IPS DF 6.9 (cell line): ENCODE measurements around the gene FARSA.
"Not testable (repeated sequence)": the region's sequence is repeated elsewhere in the genome, so short reads cannot be mapped to it uniquely, and the experiment has no call there.

ENCODE experiments used
- DNase-seq: peaks from one replicate; pipeline ENCODE4 v3.0.0-alpha.2; 2013; ENCODE audit warnings: low read depth, low spot score
- H3K27ac ChIP-seq: one replicate; pipeline ENCODE4 v1.5.1; 2013; ENCODE audit warnings: low read length, control low read depth
- H3K27me3 ChIP-seq: 2 replicates; pipeline ENCODE4 v1.6.1; 2013; ENCODE audit warnings: mild to moderate bottlenecking, low read length; ENCODE audit not compliant: control insufficient read depth, insufficient read depth
- H3K36me3 ChIP-seq: 2 replicates; pipeline ENCODE4 v1.6.1; 2013; ENCODE audit warnings: low read length; ENCODE audit not compliant: control insufficient read depth, insufficient read depth
- H3K4me1 ChIP-seq: 2 replicates; pipeline ENCODE4 v1.6.1; 2013; ENCODE audit warnings: low read length; ENCODE audit not compliant: control insufficient read depth, insufficient read depth
- H3K4me3 ChIP-seq: 2 replicates; pipeline ENCODE4 v1.5.1; 2013; ENCODE audit warnings: mild to moderate bottlenecking, low read length
- H3K9me3 ChIP-seq: 2 replicates; pipeline ENCODE4 v1.6.1; 2013; ENCODE audit warnings: low read length, inconsistent platforms; ENCODE audit not compliant: control insufficient read depth, insufficient read depth
- WGBS: extraction: QIAGEN DNeasy Blood & Tissue Kit; methylation state at CpG from one replicate; pipeline ENCODE4 v1.1.7; 2013; ENCODE audit warnings: mixed read lengths, missing lambda C conversion rate; ENCODE audit not compliant: insufficient read length, insufficient coverage; 5-methylcytosine and 5-hydroxymethylcytosine counted together

FARSA gene

DNA sequence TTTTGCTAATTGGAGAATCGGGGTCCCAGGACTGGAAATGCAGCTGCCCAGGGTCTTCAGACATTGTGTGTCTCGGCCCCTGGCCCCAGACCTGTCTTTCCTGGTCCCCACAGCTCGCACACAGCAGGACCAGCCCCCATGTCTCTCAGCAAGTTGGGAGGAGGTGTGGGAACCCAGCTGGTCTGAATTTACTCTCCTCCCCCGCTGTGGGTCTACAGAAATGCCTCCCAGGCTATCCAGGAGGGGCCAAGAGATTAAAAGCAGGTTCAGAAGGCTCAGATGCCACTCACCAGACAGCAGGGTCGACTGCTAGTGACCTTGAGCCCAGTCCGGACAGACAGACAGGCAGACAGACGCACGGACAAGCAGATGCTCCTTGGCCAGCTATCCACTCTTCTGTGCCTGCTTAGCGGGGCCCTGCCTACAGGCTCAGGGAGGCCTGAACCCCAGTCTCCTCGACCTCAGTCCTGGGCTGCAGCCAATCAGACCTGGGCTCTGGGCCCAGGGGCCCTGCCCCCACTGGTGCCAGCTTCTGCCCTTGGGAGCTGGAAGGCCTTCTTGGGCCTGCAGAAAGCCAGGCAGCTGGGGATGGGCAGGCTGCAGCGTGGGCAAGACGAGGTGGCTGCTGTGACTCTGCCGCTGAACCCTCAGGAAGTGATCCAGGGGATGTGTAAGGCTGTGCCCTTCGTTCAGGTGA, 35.9 kb upstream of the FARSA start, which contains the start of gene DAND5:
TSS of gene DAND5 (plus strand) at position 285 of the 697 bp plus-strand sequence. CDS start at position 370, 85 bp downstream.
- Histone ChIP-seq H3K27ac (no peak within 1 kb of the TSS), H3K4me3 (no peak within 1 kb of the TSS), H3K27me3 (no peaks in the 10 kb centered on the region), H3K36me3 (no peaks in the 10 kb centered on the region), H3K9me3 (no peaks in the 10 kb centered on the region), H3K4me1 (no peaks in the 10 kb centered on the region)
- WGBS: no CpG with 5 or more reads among the region's 14 CpGs
- DNase-seq: no peak

DNA sequence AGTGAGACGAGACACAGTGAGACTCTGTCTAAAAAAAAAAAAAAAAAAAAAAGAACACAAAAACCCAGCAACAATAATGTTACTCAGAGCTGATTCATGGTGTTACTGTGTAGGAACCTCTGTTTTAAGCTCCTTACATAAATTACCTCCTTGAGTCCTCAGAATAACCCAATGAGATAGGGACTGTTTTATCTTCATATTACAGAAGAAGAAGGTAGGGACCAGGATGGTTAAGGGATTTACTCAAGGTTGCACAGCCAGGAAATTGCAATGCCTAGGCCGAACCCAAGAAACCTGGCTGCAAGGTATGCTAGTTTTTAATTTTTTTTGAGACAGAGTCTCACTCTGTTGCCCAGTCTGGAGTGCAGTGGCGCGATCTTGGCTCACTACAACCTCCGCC, 34.4 kb upstream of the FARSA start:
- no peak overlapping the region for H3K4me3 ChIP-seq
- H3K4me1 ChIP-seq: no peaks in the 10 kb centered on the region
- no peak overlapping the region for H3K27ac ChIP-seq
- no peaks in the 10 kb centered on the region for H3K27me3 ChIP-seq
- DNase-seq: no peak
- no peaks in the 10 kb centered on the region for H3K9me3 ChIP-seq
- no peaks in the 10 kb centered on the region for H3K36me3 ChIP-seq
- WGBS: no CpG with 5 or more reads among the region's 5 CpGs

DNA sequence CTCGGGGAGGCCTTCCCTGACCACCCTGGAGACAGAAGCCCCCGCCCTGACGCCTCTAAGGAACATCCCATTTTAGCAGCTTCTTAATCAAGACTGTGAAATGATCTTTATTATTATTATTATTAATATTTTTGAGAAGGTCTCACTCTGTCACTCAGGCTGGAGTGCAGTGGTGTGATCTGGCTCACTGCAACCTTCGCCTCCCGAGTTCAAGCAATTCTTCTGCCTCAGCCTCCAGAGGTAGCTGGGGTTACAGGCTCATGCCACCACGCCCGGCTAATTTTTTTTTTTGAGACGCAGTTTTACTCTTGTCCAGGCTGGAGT, 32.3 kb upstream of the FARSA start:
- H3K27me3 ChIP-seq: no peaks in the 10 kb centered on the region
- H3K4me1 ChIP-seq: no peaks in the 10 kb centered on the region
- no CpG with 5 or more reads among the region's 8 CpGs for WGBS
- H3K27ac ChIP-seq: no peak overlapping the region
- no peak for DNase-seq
- no peaks in the 10 kb centered on the region for H3K36me3 ChIP-seq
- 0 out of 2 replicates have a peak overlapping the region, but pooled peaks have one; percentile 27 for H3K4me3 ChIP-seq
- H3K9me3 ChIP-seq: no peaks in the 10 kb centered on the region

DNA sequence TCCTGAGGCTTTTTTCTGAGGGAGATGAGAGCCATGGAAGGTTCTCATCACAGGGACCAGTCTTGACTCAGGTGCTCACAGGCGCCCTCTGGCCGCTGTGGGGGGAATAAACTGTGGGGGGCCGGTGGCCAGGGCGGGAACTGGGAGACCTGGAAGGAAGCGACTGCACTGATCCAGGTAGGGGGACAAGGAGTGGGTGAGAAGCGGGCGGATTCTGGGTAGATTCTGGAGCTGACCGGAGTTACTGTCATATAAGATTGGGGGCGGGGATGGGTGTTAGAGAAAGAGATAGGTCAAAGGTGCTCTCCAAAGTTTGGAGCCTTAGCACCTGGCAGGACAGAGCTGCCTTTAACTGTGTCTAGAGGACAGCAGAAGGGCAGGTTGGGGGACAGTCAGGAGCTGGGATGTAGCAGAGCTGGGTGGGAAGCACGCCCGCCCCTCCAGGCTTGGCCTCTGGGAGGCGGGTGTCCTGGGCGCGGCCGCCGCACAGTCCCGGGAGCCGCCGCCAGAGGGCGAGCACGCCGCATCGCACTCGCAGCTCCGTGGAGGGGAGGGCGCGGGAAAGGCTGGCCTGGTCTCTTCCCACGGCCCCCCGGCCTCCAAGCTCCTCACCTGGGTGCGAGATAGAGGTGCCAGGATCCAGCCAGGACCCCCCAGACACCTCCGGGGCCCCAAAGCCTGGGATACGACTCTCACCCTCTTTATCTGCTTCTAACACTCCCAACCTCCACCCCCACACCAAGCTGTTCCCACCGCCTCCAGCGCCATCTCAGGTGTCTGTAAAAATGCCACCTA, 31.7 kb upstream of the FARSA start:
- peak overlapping the region; percentile 27; the same call in 1 of the 2 replicates for H3K4me3 ChIP-seq

DNA sequence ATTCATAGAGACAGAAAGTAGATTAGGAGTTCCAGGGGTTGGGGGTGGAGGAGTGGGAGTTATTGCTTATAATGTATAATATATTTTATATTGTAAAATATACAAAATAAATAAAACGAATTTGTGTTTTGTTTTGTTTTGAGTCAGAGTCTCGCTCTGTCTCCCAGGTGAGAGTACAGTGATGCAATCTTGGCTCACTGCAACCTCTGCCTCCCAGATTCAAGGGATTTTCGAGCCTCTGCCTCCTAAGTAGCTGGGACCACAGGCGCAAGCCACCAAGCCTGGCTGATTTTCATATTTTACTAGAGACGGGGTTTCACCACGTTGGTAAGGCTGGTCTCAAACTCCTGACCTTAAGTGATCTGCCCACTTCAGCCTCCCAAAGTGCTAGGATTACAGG, 26.0 kb upstream of the FARSA start:
- no CpG with 5 or more reads among the region's 6 CpGs for WGBS
- DNase-seq: no peak
- Histone ChIP-seq H3K4me1 (0 out of 2 replicates have a peak, but pooled peaks cover 2% of the 10 kb centered on the region), H3K27ac (no peak overlapping the region), H3K36me3 (no peaks in the 10 kb centered on the region), H3K9me3 (no peaks in the 10 kb centered on the region), H3K4me3 (no peak overlapping the region), H3K27me3 (no peaks in the 10 kb centered on the region)

More for the DNA sequence above, 31.7 kb upstream of the FARSA start:
- Histone ChIP-seq H3K27ac (no peak overlapping the region), H3K27me3 (no peaks in the 10 kb centered on the region), H3K9me3 (no peaks in the 10 kb centered on the region), H3K36me3 (no peaks in the 10 kb centered on the region), H3K4me1 (no peaks in the 10 kb centered on the region)
- WGBS: no CpG with 5 or more reads among the region's 34 CpGs
- no peak for DNase-seq

DNA sequence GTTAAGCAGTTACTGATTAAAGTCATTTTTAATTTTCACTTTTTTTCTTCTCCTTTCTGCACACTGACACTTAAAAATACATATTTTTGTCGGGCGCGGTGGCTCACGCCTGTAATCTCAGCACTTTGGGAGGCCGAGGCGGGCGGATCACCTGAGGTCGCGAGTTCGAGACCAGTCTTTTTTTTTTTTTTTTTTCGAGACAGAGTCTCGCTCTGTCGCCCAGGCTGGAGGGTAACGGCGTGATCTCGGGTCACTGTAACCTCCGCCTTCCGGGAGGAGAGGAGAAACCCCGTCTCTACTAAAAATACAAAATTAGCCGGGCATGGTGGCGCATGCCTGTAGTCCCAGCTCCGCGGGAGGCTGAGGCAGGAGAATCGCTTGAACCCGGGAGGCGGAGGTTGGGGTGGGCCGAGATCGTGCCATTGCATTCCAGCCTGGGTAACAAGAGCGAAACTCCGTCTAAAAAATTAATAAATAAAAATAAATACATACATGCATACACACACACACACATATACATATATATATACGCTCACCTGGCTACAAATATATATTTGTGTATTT, 24.0 kb upstream of the FARSA start:
- not testable (repeated sequence) for H3K27ac ChIP-seq, H3K9me3 ChIP-seq, DNase-seq, H3K27me3 ChIP-seq, H3K4me1 ChIP-seq
- WGBS: 100% methylated on average over 1 of the region's 31 CpGs
- peaks cover 12% of the 10 kb centered on the region; the same call in 1 of the 2 replicates for H3K36me3 ChIP-seq
- H3K4me3 ChIP-seq: peak overlapping the region; percentile 99; the same call in 1 of the 2 replicates

DNA sequence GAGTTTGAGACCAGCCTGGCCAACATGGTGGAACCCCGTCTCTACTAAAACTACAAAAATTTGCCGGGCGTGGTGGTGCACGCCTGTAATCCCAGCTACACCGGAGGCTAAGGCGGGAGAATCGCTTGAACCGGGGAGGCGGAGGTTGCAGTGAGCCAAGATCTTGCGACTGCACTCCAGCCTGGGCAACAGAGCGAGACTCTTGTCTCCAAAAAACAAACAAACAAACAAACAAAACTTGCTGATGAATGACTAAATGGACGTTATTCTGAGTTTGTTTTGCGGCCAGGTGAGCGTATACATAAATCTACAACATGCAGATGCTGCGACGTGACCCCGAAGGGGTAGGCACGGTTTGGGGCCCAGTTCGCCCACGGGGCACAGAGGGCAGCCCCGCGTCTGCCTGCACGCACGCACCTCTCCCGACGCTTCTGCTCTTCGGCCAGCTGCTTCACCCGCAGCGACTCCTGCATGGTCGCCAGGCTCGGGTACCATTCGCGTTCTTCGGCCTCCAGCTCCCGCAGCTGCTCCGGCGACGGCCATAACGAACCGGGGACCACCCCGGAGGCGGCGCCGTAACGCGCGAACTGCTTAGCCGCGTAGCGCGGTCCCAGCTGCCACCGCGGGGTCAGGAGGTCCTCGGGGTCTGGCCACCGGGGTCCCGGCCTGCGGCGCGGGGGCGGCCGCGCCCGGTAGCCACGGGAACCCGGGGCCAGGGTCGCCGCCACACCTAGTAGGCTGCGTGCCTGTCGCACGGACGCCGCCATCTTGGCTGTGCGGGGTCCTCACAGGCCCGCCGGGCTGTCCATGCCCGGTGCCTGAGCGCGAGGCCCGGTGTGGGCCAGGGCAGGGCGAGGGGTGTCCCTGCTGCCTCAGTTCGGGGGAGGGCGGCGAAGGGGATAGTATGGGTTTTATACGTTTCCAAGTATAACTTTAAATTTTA, 23.2 kb upstream of the FARSA start, which contains the start of gene GADD45GIP1:
TSS of gene GADD45GIP1 (minus strand) at position 778 of the 943 bp plus-strand sequence. CDS start at position 767, 11 bp downstream.
- Histone ChIP-seq H3K27me3 (no peaks in the 10 kb centered on the region), H3K36me3 (peaks cover 12% of the 10 kb centered on the region; the same call in 1 of the 2 replicates), H3K27ac (no peak within 1 kb of the TSS), H3K9me3 (no peaks in the 10 kb centered on the region), H3K4me3 (peak within 1 kb of the TSS; percentile 99), H3K4me1 (0 out of 2 replicates have a peak, but pooled peaks cover 2% of the 10 kb centered on the region)
- no CpG with 5 or more reads among the region's 84 CpGs for WGBS
- DNase-seq: no peak

DNA sequence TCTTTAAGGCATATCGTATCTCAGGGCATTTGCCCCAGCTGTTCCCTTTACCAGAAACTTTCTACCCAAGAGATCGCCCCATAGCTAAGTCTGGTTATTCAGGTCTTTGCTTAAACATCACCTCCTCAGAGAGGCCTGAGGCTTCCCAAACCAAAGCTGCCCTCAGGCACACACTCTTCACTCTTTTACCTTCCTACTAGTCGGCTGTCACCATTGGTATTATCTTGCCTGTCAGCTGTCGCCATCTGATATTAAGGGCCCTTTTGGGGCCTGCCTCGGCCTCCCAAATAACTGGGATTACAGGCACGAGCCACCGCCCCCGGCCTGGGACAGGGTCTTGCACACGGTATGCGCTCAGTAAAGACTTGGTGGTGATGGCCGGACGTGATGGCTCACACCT, 22.5 kb upstream of the FARSA start:
- Histone ChIP-seq H3K4me1 (0 out of 2 replicates have a peak, but pooled peaks cover 2% of the 10 kb centered on the region), H3K4me3 (peak overlapping the region; percentile 99; the same call in 1 of the 2 replicates), H3K27ac (no peak overlapping the region), H3K36me3 (peaks cover 12% of the 10 kb centered on the region; the same call in 1 of the 2 replicates), H3K27me3 (no peaks in the 10 kb centered on the region), H3K9me3 (no peaks in the 10 kb centered on the region)
- no CpG with 5 or more reads among the region's 12 CpGs for WGBS
- no peak for DNase-seq

DNA sequence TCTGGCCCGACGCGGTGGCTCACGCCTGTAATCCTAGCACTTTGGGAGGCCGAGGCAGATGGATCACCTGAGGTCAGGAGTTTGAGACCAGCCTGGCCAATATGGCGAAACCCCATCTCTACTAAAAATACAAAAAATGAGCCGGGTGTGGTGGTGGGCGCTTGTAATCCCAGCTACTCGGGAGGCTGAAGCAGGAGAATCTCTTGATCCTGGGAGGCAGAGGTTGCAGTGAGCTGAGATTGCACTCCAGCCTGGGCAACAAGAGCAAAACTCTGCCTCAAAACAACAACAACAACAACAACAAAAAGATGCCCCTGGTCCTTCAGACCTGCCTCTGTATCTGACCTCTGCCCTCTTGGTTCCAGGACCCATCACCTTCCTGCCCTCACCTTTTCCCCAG, 22.1 kb upstream of the FARSA start:
- not testable (repeated sequence) for H3K9me3 ChIP-seq, DNase-seq, H3K4me1 ChIP-seq, H3K27me3 ChIP-seq, H3K27ac ChIP-seq
- peak overlapping the region; percentile 99; the same call in 1 of the 2 replicates for H3K4me3 ChIP-seq
- peaks cover 14% of the 10 kb centered on the region; the same call in 1 of the 2 replicates for H3K36me3 ChIP-seq
- WGBS: no CpG with 5 or more reads among the region's 9 CpGs
